NCI-H82 (cell line): ENCODE data around the gene U2AF2.

Experiments used
- DNase-seq: peaks from one replicate; lab custom pipeline; 2025; lab: John Stamatoyannopoulos, UW

The U2AF2 gene

DNA sequence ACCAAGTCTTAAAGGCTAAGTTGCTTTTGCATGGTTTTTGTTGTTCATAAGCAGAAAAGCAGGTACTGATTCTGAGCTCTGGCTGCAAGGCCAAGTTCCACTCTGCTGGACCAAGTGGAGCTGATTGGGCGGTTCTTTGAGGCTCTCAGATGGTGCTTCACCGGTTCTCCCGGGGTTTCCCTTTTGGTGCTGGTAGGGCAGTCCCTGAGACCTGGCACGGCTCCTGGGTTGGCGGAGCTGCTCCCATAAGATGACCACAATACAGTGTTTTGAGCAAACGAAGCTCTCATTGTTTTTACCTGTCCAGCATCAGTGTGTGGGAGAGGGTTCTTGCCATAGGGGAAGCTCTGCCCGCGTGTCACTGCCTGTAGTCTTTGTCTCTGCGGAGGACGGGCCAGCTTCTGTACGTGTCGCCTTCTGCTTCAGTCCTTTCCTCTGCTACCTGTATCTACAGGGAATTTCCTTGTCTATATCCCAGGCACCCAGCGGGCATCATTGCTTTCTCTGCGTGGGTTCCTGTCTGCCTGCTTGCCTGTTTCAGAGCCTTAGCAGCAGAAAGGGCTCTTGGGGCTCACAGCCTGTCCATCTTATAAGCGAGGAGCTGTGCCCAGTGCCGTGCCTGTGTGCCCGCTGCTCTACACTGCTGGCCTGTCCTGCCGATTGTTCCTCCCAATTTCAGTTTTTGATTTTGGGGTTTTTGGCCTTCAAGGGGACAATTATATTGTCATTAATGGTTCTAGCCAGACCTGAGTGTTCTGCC is 2.3 kb downstream of the U2AF2 start:
- no peak for DNase-seq

GRCh38 chr19:55658846-55659459 is 4.1 kb downstream of the U2AF2 start:
- no peak for DNase-seq

- DNase-seq, result no peak
These were observed 5.0 kb downstream of the U2AF2 start for GRCh38 chr19:55659822-55660221.

DNA sequence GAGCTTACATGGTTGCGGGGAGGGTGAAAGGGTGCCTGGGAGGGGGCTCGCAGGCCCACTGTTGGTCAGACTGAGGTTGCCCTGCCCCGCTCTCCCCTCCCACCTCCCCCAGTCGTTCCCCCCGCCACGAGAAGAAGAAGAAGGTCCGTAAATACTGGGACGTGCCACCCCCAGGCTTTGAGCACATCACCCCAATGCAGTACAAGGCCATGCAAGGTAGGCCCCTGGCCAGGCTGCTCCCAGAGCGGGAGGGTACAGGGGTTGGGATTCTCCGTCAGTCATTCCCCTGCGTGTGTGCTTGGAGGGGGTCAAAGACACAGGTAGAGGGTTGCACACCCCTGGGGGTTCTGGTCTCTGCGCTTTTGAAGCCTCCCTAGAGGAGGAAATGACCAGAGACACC is 5.6 kb downstream of the U2AF2 start:
- no peak for DNase-seq

DNA sequence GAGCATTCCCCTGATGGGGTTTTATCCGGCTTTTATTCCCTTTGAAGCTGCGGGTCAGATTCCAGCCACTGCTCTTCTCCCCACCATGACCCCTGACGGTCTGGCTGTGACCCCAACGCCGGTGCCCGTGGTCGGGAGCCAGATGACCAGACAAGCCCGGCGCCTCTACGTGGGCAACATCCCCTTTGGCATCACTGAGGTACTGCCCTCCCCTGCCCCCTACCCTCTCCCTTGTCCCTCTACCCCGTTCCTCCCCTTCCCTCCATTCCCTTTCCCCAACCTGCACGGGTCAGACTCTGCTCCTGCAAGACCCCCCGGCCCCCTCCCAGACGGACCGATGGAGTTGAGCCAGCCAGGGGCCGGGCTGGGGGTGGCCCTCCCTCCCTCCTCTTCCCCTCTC is 6.2 kb downstream of the U2AF2 start:
- DNase-seq, result no peak

DNA sequence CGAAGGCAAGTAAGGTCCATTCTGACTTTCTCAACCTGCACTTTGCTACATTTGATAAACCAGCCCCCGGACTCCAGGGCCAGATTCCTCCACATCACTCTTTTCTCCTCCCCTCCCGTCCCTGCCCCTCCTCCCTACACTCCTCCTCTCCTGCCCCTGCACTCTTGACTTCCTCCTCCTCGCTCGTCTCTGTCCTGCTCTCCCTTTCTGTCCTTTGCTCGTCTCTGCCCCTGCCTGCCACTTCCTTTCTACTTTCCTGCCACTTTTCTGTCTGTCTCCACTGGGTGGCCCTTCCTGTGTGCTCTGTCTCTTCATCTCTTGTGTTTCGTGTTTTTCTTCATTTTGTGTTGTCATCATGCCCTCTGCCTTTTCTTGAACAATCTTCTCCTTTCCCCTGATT is 7.0 kb downstream of the U2AF2 start:
- no peak for DNase-seq

DNA sequence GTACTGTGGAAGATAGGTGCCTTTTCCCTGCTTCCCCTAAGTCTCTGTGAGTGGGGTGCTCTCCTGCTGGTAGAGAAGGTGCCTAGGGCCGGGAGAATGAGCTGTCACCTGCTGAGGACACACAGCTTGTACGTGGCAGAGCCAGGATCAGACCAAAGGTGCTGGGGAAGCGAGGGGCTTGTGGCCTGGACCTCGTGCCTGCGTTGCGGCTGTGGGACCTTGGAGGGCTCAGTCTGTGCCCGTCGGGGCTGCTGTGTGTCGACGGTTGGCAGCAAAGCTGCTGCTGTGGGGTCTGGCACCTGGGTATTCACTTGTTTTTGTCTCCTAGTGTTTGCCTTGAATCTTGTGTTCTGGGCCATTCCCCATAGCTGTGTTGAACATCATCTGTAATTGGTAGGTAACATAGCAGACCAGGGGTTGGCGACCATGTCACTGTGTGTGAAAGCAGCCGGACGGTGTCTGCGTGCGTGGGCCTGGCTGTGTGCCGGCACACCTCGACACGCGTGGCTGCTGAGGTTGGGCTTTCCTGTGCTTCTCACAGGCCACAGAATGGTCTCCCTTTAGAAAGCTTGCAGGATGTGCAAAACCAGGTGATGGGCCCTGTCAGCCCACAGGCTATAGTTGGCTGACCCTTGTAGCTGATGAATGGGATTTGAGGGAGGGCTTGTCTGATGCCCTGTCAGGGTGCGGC is 9.2 kb downstream of the U2AF2 start:
- DNase-seq, result no peak

GRCh38 chr19:55666343-55667005 is 11.6 kb downstream of the U2AF2 start:
- no peak for DNase-seq

DNA sequence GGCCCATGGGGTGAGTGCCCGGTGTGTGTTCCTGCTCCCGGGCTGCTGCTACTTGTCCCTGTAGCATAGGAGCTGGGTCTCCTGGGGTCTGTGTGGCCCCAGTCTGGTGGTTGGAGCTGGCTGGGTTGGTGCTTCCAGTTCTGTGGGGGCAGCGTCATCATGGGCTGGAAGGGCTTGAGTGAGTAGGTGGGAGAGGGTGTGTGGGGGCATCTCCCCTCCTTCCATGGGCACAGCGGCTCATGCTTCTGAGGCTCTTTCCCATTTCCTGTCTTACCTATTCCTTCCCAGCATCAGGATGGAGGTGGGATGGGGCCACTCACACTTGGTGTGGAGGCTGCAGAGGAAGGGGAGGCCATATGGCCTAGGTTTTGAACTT is 12.2 kb downstream of the U2AF2 start:
- DNase-seq, result no peak

GRCh38 chr19:55667511-55667910 is 12.7 kb downstream of the U2AF2 start:
- DNase-seq, result no peak

DNA sequence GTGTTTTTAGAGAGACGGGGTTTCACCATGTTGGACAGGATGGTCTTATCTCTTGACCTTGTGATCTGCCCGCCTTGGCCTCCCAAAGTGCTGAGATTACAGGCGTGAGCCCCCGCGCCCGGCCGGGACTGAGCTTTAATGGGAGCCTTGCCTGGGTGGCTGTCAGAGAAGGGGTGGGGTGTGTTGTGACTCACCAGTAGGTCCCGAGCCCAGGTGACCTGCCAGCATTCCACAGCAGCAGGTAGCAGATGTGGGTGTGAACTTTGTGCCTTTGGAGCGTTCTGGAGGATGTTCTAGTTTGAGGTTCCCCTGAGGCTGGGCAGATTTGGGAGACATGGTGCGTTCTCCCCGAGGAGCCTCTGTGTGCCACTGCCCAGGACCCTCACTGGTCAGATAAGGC is 13.1 kb downstream of the U2AF2 start:
- DNase-seq, result no peak

GRCh38 chr19:55668603-55669348 is 13.9 kb downstream of the U2AF2 start:
- DNase-seq, result no peak

GRCh38 chr19:55669418-55670279 is 14.8 kb downstream of the U2AF2 start:
- DNase-seq, result no peak

- peak; percentile 17 for DNase-seq
These were observed 15.6 kb downstream of the U2AF2 start for GRCh38 chr19:55670280-55671053.

- DNase-seq, result no peak
These were observed 16.2 kb downstream of the U2AF2 start for GRCh38 chr19:55671054-55671378.

DNA sequence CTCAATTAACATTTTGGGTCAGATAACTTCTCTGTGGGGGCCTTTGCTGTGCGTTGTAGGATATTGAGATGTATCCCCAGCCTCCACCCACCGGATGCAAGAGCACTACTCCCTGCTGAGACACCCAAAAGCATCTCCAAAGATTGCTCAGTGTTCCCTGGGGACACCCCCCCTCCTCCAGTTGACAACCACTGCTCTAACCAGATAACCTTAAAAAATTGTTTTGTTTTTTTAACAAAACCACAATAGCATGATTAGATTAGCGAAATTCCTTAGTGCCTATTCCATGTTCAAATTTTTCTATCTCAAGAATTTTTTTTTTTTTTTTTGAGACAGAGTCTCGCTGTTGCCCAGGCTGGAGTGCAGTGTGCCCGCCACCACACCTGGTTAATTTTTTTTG is 17.6 kb downstream of the U2AF2 start:
- no peak for DNase-seq

DNA sequence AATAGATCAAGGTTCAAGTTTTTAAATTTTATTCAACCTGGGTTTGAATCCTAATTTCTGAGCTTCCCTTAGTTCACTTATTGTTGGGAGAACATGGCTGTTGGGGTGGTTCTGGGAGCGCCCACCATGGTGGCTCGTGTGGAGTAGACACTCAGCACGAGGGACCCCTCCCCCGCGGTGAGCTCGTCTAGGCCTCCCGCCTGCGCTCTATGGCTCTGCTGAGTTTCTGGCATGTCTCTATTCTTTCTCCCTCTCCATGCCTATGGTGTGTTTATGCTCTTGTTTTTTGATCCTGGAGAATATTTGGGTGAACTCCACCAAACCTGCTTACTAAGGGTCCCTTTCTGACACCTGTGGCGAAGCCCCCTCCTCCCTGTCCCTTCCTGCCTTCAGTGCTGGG is 18.6 kb downstream of the U2AF2 start:
- DNase-seq, result peak; percentile 55

- no peak for DNase-seq
These were observed 19.1 kb downstream of the U2AF2 start for GRCh38 chr19:55673889-55674288.

- peak; percentile 22 for DNase-seq
These were observed 19.6 kb downstream of the U2AF2 start for GRCh38 chr19:55674459-55674840.

DNA sequence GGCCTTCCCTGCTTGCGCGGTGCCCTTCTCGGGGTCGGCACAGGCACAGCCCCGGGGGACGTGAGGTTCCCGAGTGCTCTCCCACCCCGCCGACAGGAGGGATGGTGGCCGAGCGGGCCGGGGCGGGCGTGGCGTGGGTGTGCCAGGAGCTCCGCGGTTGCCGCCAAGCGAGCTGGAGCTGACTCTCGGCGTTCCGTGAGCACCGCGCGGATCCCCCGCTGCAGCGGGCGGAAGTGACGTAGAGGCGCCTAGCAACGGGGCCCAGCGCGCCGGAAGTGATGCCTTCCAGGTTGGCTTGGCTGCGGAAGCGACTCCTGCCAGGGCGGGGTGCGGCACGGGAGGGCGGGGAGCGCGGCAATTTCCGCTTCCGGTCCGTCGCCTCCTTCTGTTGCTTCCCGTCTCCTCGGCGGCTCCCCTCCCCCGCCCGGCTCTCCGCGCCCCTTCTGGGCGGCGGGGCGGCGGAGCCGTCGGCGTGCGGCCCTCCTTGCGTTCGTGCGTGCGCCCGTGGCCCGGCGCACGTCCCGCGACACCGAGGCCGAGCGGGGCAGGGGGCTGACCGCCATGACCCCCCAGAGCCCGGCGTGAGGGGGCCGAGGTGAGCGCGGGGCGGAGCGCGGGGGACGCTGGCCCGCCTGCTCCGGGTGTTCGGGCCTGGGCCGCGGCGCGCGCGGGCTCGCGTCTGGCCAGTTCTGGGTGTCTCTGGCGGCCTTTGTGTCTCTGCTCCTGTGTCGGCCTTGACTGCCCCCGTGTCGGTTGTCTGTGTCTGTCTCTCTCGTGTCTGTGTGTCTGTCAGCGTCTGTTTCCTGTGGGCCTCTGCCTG is 20.2 kb downstream of the U2AF2 start, which contains the start of gene EPN1:
TSS of gene EPN1 (plus strand) at position 386 of the 820 bp plus-strand sequence. CDS start 3,402 bp downstream, outside the sequence.
- peak; percentile 98 for DNase-seq
